HepG2 (cell line): ENCODE measurements around the gene DPH1. TPM values are rescaled to one million over a fixed set of nuclear protein-coding genes. Genes with fewer than 3 reads are reported as not detected.
A peak's percentile ranks its signal among the peaks of the same experiment; 100 is the strongest.

Experiments used
- CERS6 ChIP-seq: sonication (generic); formaldehyde crosslinking; IDR thresholded peaks from 2 replicates; pipeline ENCODE4 v1.5.0; 2020; ENCODE audit warnings: missing genetic modification reagents
- CSRNP1 ChIP-seq: sonication (generic); formaldehyde crosslinking; IDR thresholded peaks from 2 replicates; pipeline ENCODE4 v1.8.1; 2023; ENCODE audit warnings: mild to moderate bottlenecking, missing genetic modification reagents
- CTCF ChIP-seq: sonication (generic); formaldehyde crosslinking; IDR thresholded peaks from 2 replicates; pipeline ENCODE4 v1.5.0; 2020; ENCODE audit warnings: mild to moderate bottlenecking, missing genetic modification reagents, moderate library complexity
- FOSL2 ChIP-seq: sonication (generic); formaldehyde crosslinking; IDR thresholded peaks from 2 replicates; pipeline ENCODE4 v1.4.0; 2020; ENCODE audit warnings: missing genetic modification reagents
- GTF3A ChIP-seq: sonication (generic); formaldehyde crosslinking; conservative IDR thresholded peaks from 2 replicates; pipeline ENCODE4 v1.4.0; 2020; ENCODE audit warnings: mild to moderate bottlenecking, missing genetic modification reagents
- HDAC1 ChIP-seq: sonication (generic); formaldehyde crosslinking; IDR thresholded peaks from 2 replicates; pipeline ENCODE4 v1.5.1; 2020; ENCODE audit warnings: mild to moderate bottlenecking, missing genetic modification reagents
- MBNL3 ChIP-seq: fragments of 250-450 bp; sonication (Bioruptor Pico); conservative IDR thresholded peaks from 2 replicates; pipeline ENCODE4 v1.8.0; 2022; ENCODE audit warnings: mild to moderate bottlenecking, inconsistent platforms
- MIER3 ChIP-seq: IDR thresholded peaks from 2 replicates; pipeline ENCODE4 v1.6.1; 2016; ENCODE audit warnings: missing compliant biosample characterization, borderline replicate concordance
- MTERF4 ChIP-seq: sonication (generic); formaldehyde crosslinking; IDR thresholded peaks from 2 replicates; pipeline ENCODE4 v1.8.0; 2023; ENCODE audit warnings: mild to moderate bottlenecking, missing genetic modification reagents
- PHF20 ChIP-seq: sonication (generic); formaldehyde crosslinking; IDR thresholded peaks from 2 replicates; pipeline ENCODE4 v1.5.0; 2020; ENCODE audit warnings: mild to moderate bottlenecking, missing genetic modification reagents
- PPARG ChIP-seq: conservative IDR thresholded peaks from 2 replicates; pipeline ENCODE4 v1.6.1; 2016; ENCODE audit warnings: missing biosample characterization, missing genetic modification reagents
- REPIN1 ChIP-seq: sonication (generic); formaldehyde crosslinking; IDR thresholded peaks from 2 replicates; pipeline ENCODE4 v1.8.0; 2022; ENCODE audit warnings: missing genetic modification reagents, low read depth, mild to moderate bottlenecking, borderline replicate concordance
- REXO4 ChIP-seq: sonication (generic); formaldehyde crosslinking; IDR thresholded peaks from 2 replicates; pipeline ENCODE4 v1.8.0; 2022; ENCODE audit warnings: missing genetic modification reagents, mild to moderate bottlenecking, borderline replicate concordance
- SOX6 ChIP-seq, 2 experiments: fragments of 450-650 bp in 1 of 2; sonication (generic) in 1 of 2; formaldehyde crosslinking in 1 of 2; IDR thresholded peaks; 2 replicates each; pipeline versions ENCODE4 v1.4.0 to v1.6.1; 2017 to 2020; ENCODE audit warnings: antibody characterized with exemption in 1 of 2, mild to moderate bottlenecking in 1 of 2, missing genetic modification reagents in 1 of 2
- SRSF1 ChIP-seq: fragments of 200-400 bp; formaldehyde crosslinking; optimal IDR thresholded peaks from 2 replicates; pipeline ENCODE3; 2017; ENCODE audit warnings: mild to moderate bottlenecking, low read depth, low read length, moderate library complexity
- TARDBP ChIP-seq: sonication (generic); formaldehyde crosslinking; IDR thresholded peaks from 2 replicates; pipeline ENCODE4 v1.8.0; 2022; ENCODE audit warnings: mild to moderate bottlenecking, missing genetic modification reagents
- TFDP1 ChIP-seq: IDR thresholded peaks from 2 replicates; pipeline ENCODE4 v1.6.1; 2016; ENCODE audit warnings: missing compliant biosample characterization, missing genetic modification reagents, borderline replicate concordance
- ZFP82 ChIP-seq: sonication (generic); formaldehyde crosslinking; IDR thresholded peaks from 2 replicates; pipeline ENCODE4 v1.5.1; 2020; ENCODE audit warnings: mild to moderate bottlenecking, missing genetic modification reagents, borderline replicate concordance
- ZNF350 ChIP-seq: sonication (generic); formaldehyde crosslinking; IDR thresholded peaks from 2 replicates; pipeline ENCODE4 v1.4.0; 2020; ENCODE audit warnings: mild to moderate bottlenecking, low read depth, missing genetic modification reagents, borderline replicate concordance
- ZNF367 ChIP-seq: sonication (generic); formaldehyde crosslinking; IDR thresholded peaks from 2 replicates; pipeline ENCODE4 v1.4.0; 2020; ENCODE audit warnings: missing genetic modification reagents, borderline replicate concordance
- ZNF484 ChIP-seq: sonication (generic); formaldehyde crosslinking; IDR thresholded peaks from 2 replicates; pipeline ENCODE4 v1.5.1; 2020; ENCODE audit warnings: mild to moderate bottlenecking, low read depth, missing genetic modification reagents, borderline replicate concordance
- ZNF678 ChIP-seq: sonication (generic); formaldehyde crosslinking; IDR thresholded peaks from 2 replicates; pipeline ENCODE4 v1.4.0; 2020; ENCODE audit warnings: mild to moderate bottlenecking, missing genetic modification reagents
- ZNF761 ChIP-seq: sonication (generic); formaldehyde crosslinking; conservative IDR thresholded peaks from 2 replicates; pipeline ENCODE4 v1.4.0; 2020; ENCODE audit warnings: mild to moderate bottlenecking, missing genetic modification reagents
- polyA plus RNA-seq, 8 experiments: library from polyadenylated mRNA; depleted of rRNA in 3 of 8; stranded (reverse) in 7 of 8; unstranded in 1 of 8; fragments of >200 nt; fragmentation: Illumina TruSeq in 4 of 8; extraction: Trizol in 4 of 8; gene quantifications; 2 replicates each; pipeline versions ENCODE4 v1.2.1 to v1.2.3, GENCODE V29; 2011 to 2016; ENCODE audit warnings: low read depth in 4 of 8, missing spikeins in 1 of 8, mixed read lengths in 1 of 8; ENCODE audit not compliant: insufficient read depth in 1 of 8
- total RNA-seq, 5 experiments: library from RNA; depleted of rRNA; stranded (reverse); fragments of >200 nt; fragmentation: Illumina TruSeq; extraction: Trizol; gene quantifications; 2 replicates each; pipeline ENCODE4 v1.2.3, GENCODE V29; 2016; ENCODE audit warnings: low read depth in 1 of 5

Gene DPH1
- total and polyA plus RNA-seq, 2 of the 13 experiments (the other 11 are each of a cell fraction or from before 2014, with no cell fraction given): 25.3 to 42.8 TPM

- no peak for TF ChIP-seq MTERF4 (CRISPR knock-in tag)
- no peak for TF ChIP-seq ZNF761 (CRISPR knock-in tag)
- no peak for TF ChIP-seq MIER3 (CRISPR knock-in tag)
- peak; percentile 17; the same call in 1 of the 2 replicates for TF ChIP-seq FOSL2 (CRISPR knock-in tag)
- no peak for TF ChIP-seq ZNF367 (CRISPR knock-in tag)
- no peak for TF ChIP-seq ZFP82 (CRISPR knock-in tag)
- TF ChIP-seq REXO4 (CRISPR knock-in tag): no peak
- peak; percentile 54; the same call in 1 of the 2 replicates for TF ChIP-seq ZNF350
- TF ChIP-seq GTF3A (CRISPR knock-in tag): no peak
- TF ChIP-seq HDAC1 (CRISPR knock-in tag): peak; percentile 70
- no peak; the same call in 1 of the 2 replicates for TF ChIP-seq PHF20 (CRISPR knock-in tag)
- TF ChIP-seq TFDP1 (CRISPR knock-in tag): peak; percentile 18; the same call in 1 of the 2 replicates
- TF ChIP-seq REPIN1 (CRISPR knock-in tag): peak; percentile 36; the same call in 1 of the 2 replicates
- no peak for TF ChIP-seq MBNL3 (CRISPR knock-in tag)
- TF ChIP-seq TARDBP: peak; percentile 65
- no peak for TF ChIP-seq CERS6 (CRISPR knock-in tag)
- TF ChIP-seq CSRNP1 (CRISPR knock-in tag): no peak
- TF ChIP-seq SRSF1: no peak
- no peak for TF ChIP-seq ZNF678 (CRISPR knock-in tag)
- no peak for TF ChIP-seq SOX6 (IDR thresholded peaks at IDR 0.05)
- peak; percentile 70 for TF ChIP-seq SOX6 (CRISPR knock-in tag; IDR thresholded peaks at IDR 0.05)
- no peak for TF ChIP-seq CTCF (CRISPR knock-in tag)
- TF ChIP-seq ZNF484 (CRISPR knock-in tag): no peak
- no peak; the same call in 1 of the 2 replicates for TF ChIP-seq PPARG (CRISPR knock-in tag)
Observed at GRCh38 chr17:1997927-1998742, 31.8 kb upstream of the DPH1 start (continued).
